Activated naive CD8-positive, alpha-beta T cell treated with anti-CD3 and anti-CD28 coated beads, Interleukin-2, amount 10 ng/mL, durations not matched to agents 7 days and 5 days (primary cell): ENCODE results near the gene ASB9. TPM values are rescaled to one million over a fixed set of nuclear protein-coding genes. Genes with fewer than 3 reads are reported as not detected.
"Not testable (repeated sequence)": the region's sequence is repeated elsewhere in the genome, so short reads cannot be mapped to it uniquely, and the experiment has no call there.

ENCODE experiments used
- ATAC-seq: fragments of 150-1000 bp; cut with Tn5 transposase; one replicate; pipeline ENCODE4 v1.10.0; 2021; ENCODE audit warnings: low read depth, moderate library complexity
- POLR2A ChIA-PET: fragments of 350-600 bp; sonication (Branson Sonifier 250); formaldehyde crosslinking; loops from one replicate; lab custom pipeline; 2021; ENCODE audit warnings: antibody characterized with exemption; lab: Charles Lee
- DNase-seq: peaks from one replicate; pipeline ENCODE4 v3.0.0; 2021
- H3K27ac Mint-ChIP-seq: one replicate; pipeline ENCODE4 v1.8.0; 2022; ENCODE audit warnings: mild to moderate bottlenecking, mixed read lengths
- H3K27me3 Mint-ChIP-seq: one replicate; pipeline ENCODE4 v1.8.0; 2022; ENCODE audit warnings: mild to moderate bottlenecking, moderate library complexity, mixed read lengths
- H3K36me3 Mint-ChIP-seq: one replicate; pipeline ENCODE4 v1.8.0; 2021; ENCODE audit warnings: mild to moderate bottlenecking, mixed read lengths
- H3K4me1 Mint-ChIP-seq: one replicate; pipeline ENCODE4 v1.8.0; 2021; ENCODE audit warnings: mixed read lengths
- H3K4me3 Mint-ChIP-seq: one replicate; pipeline ENCODE4 v1.8.0; 2022; ENCODE audit warnings: mild to moderate bottlenecking, moderate library complexity, mixed read lengths
- H3K9me3 Mint-ChIP-seq: one replicate; pipeline ENCODE4 v1.8.0; 2021; ENCODE audit warnings: mixed read lengths
- total RNA-seq, 2 experiments: library from RNA; stranded (reverse); gene quantifications; one replicate each; pipeline ENCODE4 v1.2.3, GENCODE V29; 2021

Gene ASB9
- total RNA-seq, 2 experiments from 2014 or later = 0.71 to 0.83 TPM

DNA sequence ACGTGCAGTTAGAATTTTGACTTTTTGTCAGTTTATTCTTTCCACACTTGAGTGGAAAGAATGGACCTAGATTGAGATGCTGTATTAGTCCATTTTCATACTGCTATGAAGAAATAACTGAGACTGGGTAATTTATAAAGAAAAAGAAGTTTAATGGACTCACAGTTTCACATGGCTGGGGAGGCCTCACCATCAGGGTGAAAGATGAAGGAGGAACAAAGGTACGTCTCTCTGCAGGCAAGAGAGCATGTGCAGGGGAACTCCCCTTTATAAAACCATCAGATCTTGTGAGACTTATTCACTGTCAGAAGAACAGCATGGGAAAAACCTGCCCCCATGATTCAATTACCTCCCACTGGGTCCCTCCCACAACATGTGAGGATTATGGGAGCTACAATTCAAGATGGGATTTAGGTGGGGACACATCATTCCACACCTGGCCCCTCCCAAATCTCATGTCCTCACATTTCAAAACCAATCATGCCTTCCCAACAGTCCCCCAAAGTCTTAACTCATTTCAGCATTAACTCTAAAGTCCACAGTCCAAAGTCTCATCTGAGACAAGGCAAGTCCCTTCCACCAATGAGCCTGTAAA lies 71.2 kb downstream of the ASB9 start:
- H3K36me3 Mint-ChIP-seq, POLR2A ChIA-PET, DNase-seq, H3K27me3 Mint-ChIP-seq, H3K9me3 Mint-ChIP-seq, H3K27ac Mint-ChIP-seq, H3K4me3 Mint-ChIP-seq, ATAC-seq: not testable (repeated sequence)
- H3K4me1 Mint-ChIP-seq = peaks cover 18% of the 10 kb centered on the region

DNA sequence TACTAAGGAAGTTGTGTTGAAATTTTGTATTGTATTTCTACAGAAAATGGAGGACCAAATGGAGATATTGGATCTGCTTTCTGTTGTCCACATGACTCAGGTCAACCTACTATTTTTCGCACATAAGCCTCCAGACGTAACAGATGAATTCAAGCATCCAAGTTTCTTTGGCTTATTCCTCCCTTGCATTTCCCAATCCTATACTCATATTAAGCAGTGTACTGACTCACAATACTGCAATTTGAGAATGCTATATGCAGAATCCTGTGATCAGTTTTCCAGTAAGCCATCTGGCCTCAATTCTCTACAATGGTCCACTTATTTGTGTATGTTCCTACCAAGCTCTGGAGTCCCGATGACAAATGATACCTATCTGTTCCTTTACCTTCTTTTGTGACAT lies 75.7 kb downstream of the ASB9 start:
- Mint-ChIP-seq H3K9me3 (no peaks in the 10 kb centered on the region), H3K4me3 (no peak overlapping the region), H3K36me3 (no peaks in the 10 kb centered on the region), H3K27me3 (no peaks in the 10 kb centered on the region), H3K4me1 (no peaks in the 10 kb centered on the region), H3K27ac (no peak overlapping the region)
- ATAC-seq (no peak), DNase-seq (no peak)
- POLR2A ChIA-PET = no interaction called here

Other genes starting within 250 kb of the ASB9 start
- not detected for gene ASB11, start 45.6 kb upstream of the ASB9 start, total RNA-seq
- 10 to 100 TPM; 21.6 to 22.2 TPM for gene PIGA, start 65.4 kb upstream of the ASB9 start, total RNA-seq
- gene VEGFD, start 114.3 kb upstream of the ASB9 start, total RNA-seq = not detected
- gene PIR, start 223.2 kb upstream of the ASB9 start, total RNA-seq = 1 to 10 TPM; 1.4 to 2.4 TPM
- not detected for gene BMX, start 230.7 kb upstream of the ASB9 start, total RNA-seq